ENCODE data around the gene CLBA1. TPM values are rescaled to one million over a fixed set of nuclear protein-coding genes. Genes with fewer than 3 reads are reported as not detected.

The CLBA1 gene
- total RNA-seq, 1 experiment from 2014 or later: 14.3 TPM

DNA sequence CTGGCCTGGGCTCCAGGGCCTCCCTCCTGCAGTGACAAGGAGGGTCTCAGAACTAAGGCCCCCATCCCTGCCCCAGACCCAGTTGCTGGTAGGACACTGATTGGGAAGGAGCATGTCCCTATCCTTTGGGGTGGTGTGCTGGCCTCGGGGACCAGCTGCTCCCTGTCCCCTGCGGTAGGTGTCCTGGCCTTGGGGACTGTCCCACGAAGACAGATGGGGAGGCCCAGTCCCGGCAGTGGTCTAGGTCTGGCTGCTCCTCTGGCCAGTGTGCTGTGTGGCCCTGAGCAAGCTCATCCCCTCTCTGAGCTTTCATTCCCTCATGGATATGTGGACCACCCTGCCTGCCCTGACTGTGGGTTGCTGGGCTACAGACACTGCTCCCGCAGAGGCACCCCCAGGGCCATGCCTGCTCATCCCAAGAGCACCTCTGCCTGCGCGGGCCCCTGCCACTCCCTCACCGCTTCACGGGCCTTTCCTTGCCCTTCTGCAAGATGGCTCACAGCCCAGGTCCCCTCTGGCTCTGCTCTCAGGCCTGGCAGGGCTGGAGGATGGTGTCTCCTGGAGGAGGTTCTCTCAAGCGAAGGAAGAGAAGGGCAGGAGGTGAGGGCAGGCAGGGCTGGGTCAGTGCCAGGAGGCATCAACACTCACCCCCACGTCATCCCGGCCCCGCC is 19.9 kb upstream of the CLBA1 start:
- intact Hi-C loops (cut with micrococcal nuclease; ENCODE audit: unreplicated experiment): no loop called here
- DNase-seq (ENCODE audit: low spot score): no peak
- POLR2A ChIA-PET (ENCODE audit: low non-redundant PET): no interaction called here
- no peaks in the 10 kb centered on the region for H3K36me3 ChIP-seq (ENCODE audit: insufficient read depth, low read length, poor library complexity, severe bottlenecking)
- H3K9me3 ChIP-seq (ENCODE audit: low read depth, low read length, poor library complexity, severe bottlenecking): no peaks in the 10 kb centered on the region
- CTCF ChIA-PET: no interaction called here
- H3K27me3 ChIP-seq (replicated peaks; ENCODE audit: insufficient read depth, low read depth, low read length, poor library complexity): no peaks in the 10 kb centered on the region
- H3K27ac ChIP-seq (ENCODE audit: low read depth, low read length, poor library complexity, severe bottlenecking): no peak overlapping the region
- TF ChIP-seq, protein P1, sequence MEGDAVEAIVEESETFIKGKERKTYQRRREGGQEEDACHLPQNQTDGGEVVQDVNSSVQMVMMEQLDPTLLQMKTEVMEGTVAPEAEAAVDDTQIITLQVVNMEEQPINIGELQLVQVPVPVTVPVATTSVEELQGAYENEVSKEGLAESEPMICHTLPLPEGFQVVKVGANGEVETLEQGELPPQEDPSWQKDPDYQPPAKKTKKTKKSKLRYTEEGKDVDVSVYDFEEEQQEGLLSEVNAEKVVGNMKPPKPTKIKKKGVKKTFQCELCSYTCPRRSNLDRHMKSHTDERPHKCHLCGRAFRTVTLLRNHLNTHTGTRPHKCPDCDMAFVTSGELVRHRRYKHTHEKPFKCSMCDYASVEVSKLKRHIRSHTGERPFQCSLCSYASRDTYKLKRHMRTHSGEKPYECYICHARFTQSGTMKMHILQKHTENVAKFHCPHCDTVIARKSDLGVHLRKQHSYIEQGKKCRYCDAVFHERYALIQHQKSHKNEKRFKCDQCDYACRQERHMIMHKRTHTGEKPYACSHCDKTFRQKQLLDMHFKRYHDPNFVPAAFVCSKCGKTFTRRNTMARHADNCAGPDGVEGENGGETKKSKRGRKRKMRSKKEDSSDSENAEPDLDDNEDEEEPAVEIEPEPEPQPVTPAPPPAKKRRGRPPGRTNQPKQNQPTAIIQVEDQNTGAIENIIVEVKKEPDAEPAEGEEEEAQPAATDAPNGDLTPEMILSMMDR (conservative IDR thresholded peaks at IDR 0.05; ENCODE audit: low read depth, low read length): no peak
- TF ChIP-seq EZH2 (IDR thresholded peaks at IDR 0.05; ENCODE audit: borderline replicate concordance, low read depth, low read length, poor library complexity, severe bottlenecking): no peak
- no TSS peak for BruUV-seq (replicated peaks)
- peaks cover 12% of the 10 kb centered on the region for H3K4me1 ChIP-seq (ENCODE audit: insufficient read depth, low read length, poor library complexity, severe bottlenecking)
- no peak overlapping the region for H3K4me3 ChIP-seq (ENCODE audit: low read depth, low read length, poor library complexity, severe bottlenecking)

DNA sequence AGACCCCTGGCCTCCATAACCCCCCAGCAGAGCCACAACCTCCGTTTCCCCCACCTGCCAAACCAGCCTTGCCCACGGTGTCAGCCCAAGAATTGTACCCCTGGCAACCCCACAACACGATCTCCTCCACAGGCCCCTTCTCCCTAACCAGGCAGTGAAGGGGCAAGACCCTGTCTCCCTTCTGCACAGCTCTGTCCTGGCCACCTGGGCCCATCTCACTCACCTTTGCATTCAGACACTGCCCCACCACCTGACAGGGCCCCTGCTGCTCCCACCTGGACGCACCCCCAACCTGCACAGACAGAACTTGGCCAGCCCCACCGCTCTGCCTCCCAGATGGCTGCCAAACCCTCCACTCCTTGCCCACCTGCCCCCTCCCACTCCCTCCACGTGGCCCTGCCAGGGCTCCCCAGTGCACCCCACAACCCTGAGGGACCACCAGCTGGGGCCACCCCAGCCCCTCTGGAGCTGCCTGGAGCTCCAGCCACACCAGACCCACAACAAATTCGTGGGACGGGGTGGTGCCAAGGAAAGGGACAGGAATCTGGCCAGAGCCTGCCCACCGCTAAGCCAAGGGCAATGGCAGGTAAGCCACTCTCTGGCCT is 19.2 kb upstream of the CLBA1 start:
- Histone ChIP-seq H3K4me3 (ENCODE audit: low read depth, low read length, poor library complexity, severe bottlenecking) (no peak overlapping the region), H3K36me3 (ENCODE audit: insufficient read depth, low read length, poor library complexity, severe bottlenecking) (no peaks in the 10 kb centered on the region), H3K27me3 (replicated peaks; ENCODE audit: insufficient read depth, low read depth, low read length, poor library complexity) (no peaks in the 10 kb centered on the region), H3K4me1 (ENCODE audit: insufficient read depth, low read length, poor library complexity, severe bottlenecking) (peaks cover 12% of the 10 kb centered on the region), H3K9me3 (ENCODE audit: low read depth, low read length, poor library complexity, severe bottlenecking) (no peaks in the 10 kb centered on the region), H3K27ac (ENCODE audit: low read depth, low read length, poor library complexity, severe bottlenecking) (no peak overlapping the region)
- POLR2A ChIA-PET (ENCODE audit: low non-redundant PET): no interaction called here
- TF ChIP-seq EZH2 (IDR thresholded peaks at IDR 0.05; ENCODE audit: borderline replicate concordance, low read depth, low read length, poor library complexity, severe bottlenecking): no peak
- TF ChIP-seq, protein P1 (conservative IDR thresholded peaks at IDR 0.05; ENCODE audit: low read depth, low read length): no peak
- intact Hi-C loops (cut with micrococcal nuclease; ENCODE audit: unreplicated experiment): no loop called here
- BruUV-seq (replicated peaks): no TSS peak
- CTCF ChIA-PET: no interaction called here
- DNase-seq (ENCODE audit: low spot score): no peak

DNA sequence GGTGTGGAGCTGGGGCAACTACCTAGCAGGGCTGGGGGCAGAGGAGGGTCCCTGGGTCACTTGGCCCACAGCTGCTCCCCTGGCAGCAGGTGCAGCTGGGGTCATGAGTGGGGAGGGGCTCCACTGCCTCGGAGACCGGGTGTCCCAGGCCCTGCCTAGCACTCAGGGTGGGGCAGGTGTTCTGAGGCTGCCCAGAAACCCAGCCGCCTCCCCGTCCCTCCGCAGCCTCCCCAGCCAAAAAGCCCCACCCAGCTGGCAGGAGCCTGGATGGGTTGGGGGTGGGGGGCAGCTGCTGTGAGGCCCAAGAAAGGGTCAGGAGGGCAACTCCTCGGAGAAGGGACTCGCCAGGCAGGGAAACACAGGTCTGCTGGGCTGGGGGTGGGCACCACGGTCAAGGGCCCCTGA is 18.6 kb upstream of the CLBA1 start:
- H3K9me3 ChIP-seq (ENCODE audit: low read depth, low read length, poor library complexity, severe bottlenecking): no peaks in the 10 kb centered on the region
- TF ChIP-seq, protein P1 (conservative IDR thresholded peaks at IDR 0.05; ENCODE audit: low read depth, low read length): no peak
- TF ChIP-seq EZH2 (IDR thresholded peaks at IDR 0.05; ENCODE audit: borderline replicate concordance, low read depth, low read length, poor library complexity, severe bottlenecking): no peak
- DNase-seq (ENCODE audit: low spot score): no peak
- ChIA-PET CTCF (no interaction called here), POLR2A (ENCODE audit: low non-redundant PET) (no interaction called here)
- H3K4me1 ChIP-seq (ENCODE audit: insufficient read depth, low read length, poor library complexity, severe bottlenecking): peaks cover 12% of the 10 kb centered on the region
- H3K36me3 ChIP-seq (ENCODE audit: insufficient read depth, low read length, poor library complexity, severe bottlenecking): no peaks in the 10 kb centered on the region
- H3K27me3 ChIP-seq (replicated peaks; ENCODE audit: insufficient read depth, low read depth, low read length, poor library complexity): no peaks in the 10 kb centered on the region
- H3K27ac ChIP-seq (ENCODE audit: low read depth, low read length, poor library complexity, severe bottlenecking): no peak overlapping the region
- H3K4me3 ChIP-seq (ENCODE audit: low read depth, low read length, poor library complexity, severe bottlenecking): no peak overlapping the region
- BruUV-seq (replicated peaks): no TSS peak
- intact Hi-C loops (cut with micrococcal nuclease; ENCODE audit: unreplicated experiment): no loop called here

Data from A673 (cell line).